ELR (cell line): ENCODE results near the gene ZNF605.
A peak's percentile ranks its signal among the peaks of the same experiment; 100 is the strongest.
"Not testable (repeated sequence)": the region's sequence is repeated elsewhere in the genome, so short reads cannot be mapped to it uniquely, and the experiment has no call there.

Source experiments
- DNase-seq: peaks from one replicate; pipeline ENCODE4 v3.0.0-alpha.2; 2015; ENCODE audit warnings: low read depth

ZNF605 gene

DNA sequence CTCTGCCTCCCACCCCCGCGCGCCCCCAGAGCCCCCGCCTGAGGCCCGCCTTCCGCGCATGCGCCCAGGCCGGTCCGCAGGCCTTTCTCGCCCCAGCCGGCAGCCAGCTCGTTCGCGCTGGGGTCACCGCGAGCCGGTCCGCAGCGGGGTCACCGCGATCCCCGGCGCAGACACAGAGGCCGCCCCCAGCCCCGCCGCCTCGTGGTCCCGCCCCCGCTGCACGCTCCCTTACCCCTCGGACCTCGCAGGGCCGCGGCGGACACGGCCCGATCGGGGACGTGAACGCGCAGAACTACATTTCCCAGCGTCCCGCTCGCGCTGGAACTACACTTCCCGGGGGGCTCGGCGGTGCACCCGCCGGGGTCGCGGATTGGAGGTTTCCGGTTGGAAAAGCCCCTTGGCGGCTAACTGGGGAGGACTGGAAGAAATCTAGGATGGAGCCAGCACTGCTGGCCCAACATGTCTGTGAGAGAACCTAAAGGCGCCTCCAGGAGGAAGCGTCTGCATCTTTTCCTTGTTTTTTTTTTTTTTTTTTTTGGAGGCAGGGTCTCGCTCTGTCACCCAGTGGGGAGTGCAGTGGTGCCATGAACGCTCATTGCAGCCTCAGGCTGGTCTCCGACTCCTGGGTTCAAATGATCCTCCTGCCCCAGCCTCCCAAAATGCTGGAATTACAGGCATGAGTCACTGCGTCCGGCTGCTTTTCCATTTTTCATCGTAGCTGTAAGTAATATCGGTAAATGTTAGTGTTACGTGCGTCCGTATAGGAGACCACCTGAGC lies at the start of gene ZNF605:
Gene ZNF605 (minus strand): TSS at position 296 of the 778 bp plus-strand sequence. CDS start 10,671 bp downstream, outside the sequence.
- DNase-seq, result peak; percentile 91

GRCh38 chr12:132998741-132999140 lies 42.6 kb upstream of the ZNF605 start:
- no peak for DNase-seq

DNA sequence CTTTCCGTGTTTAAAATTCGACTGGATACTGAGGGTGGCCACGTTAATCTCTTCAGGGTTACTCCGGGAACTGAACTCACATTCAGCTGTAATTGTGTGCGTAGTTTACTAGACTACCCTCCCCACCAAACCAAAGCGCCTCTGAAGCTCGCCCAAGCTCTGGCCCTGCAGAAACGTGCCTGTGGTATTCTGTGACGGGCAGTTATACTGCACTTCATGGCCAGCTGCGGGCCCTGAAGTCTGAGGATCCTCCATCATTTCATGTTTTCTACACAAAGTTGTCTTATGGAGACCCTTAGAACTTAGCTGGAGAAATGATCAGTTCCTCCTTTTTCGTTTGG lies 30.7 kb upstream of the ZNF605 start:
- peak; percentile 31 for DNase-seq

DNA sequence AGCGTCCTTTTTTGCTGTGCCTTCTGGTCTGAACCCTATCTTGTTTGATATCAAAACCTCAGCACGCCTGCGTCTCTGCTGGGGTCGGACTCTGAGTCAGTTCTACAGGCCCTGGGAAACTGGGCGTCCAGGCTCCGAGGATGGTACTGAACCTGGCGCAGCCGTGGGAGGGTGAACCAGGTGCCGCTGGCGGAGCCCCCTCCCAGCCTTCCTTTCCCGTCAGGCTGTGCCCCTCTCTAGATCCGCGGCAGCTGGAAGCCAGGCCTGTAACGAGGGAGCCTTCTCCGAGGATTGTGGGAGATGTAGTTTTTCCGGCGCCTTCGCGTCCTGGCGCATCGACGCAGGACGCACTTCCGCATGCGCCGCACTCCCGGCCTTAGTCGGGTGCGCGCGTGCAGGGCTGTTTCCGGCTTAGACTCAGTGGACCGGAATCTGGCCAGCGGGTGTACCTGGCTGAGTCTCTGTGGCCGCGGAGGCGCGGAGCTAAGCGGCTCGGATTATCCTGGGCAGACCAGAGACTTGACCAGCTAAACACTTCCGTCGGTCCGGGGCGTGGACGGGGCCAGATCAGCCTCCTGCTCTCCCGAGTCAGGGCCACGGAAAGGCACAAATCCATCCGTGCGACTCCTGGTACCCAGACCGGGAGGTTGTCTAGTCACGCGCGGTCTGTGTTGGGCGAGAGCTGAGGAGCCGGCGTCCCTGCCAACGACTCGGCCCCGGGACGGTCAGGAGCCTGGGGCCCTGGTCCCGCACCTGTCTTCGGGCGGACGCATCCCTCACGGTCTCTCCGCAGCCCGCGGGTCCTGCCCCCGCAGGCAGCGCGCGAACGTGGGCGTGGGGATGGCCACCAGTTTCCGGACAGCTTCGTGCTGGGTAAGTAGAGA lies 30.1 kb upstream of the ZNF605 start, which contains the start of gene ZNF26:
Gene ZNF26 (plus strand): TSS at position 367 of the 884 bp plus-strand sequence. CDS start 474 bp downstream, at position 841.
- peak; percentile 94 for DNase-seq

DNA sequence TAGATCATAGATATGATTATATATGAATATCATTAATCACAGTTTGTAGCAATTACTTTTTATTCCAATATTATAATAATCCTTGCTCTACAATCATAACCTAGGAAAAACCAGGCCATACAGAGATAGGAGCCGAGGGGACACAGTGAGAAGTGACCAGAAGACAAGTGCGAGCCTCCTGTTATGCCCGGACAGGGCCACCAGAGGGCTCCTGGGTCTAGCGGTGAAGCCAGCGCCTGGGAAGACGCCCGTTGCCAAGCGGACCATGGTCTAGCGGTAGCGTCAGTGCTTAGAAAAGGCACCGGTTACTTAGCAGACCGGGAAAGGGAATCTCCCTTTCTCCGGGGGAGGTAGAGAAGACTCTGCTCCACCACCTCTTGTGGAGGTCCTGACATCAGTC lies 20.8 kb upstream of the ZNF605 start:
- peak; percentile 15 for DNase-seq

- no peak for DNase-seq
Measured at GRCh38 chr12:132972374-132972773, 16.3 kb upstream of the ZNF605 start.

DNA sequence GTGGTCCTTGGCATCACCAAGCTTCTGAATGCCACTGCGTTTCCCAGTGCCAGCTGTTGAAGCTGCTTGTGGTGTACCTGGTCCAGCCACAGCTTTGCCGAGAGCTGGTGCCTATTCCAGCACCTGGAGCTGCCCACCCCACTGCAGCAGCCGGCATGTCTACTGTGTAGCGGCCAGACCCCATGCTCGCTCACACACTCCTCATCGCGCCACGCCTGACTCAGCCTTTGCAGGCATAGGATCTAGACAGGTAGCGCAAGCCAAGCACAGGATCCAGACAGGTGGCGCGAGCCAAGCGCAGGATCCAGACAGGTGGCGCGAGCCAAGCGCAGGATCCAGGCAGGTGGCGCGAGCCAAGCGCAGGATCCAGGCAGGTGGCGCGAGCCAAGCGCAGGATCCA lies 11.6 kb upstream of the ZNF605 start:
- DNase-seq, result no peak

DNA sequence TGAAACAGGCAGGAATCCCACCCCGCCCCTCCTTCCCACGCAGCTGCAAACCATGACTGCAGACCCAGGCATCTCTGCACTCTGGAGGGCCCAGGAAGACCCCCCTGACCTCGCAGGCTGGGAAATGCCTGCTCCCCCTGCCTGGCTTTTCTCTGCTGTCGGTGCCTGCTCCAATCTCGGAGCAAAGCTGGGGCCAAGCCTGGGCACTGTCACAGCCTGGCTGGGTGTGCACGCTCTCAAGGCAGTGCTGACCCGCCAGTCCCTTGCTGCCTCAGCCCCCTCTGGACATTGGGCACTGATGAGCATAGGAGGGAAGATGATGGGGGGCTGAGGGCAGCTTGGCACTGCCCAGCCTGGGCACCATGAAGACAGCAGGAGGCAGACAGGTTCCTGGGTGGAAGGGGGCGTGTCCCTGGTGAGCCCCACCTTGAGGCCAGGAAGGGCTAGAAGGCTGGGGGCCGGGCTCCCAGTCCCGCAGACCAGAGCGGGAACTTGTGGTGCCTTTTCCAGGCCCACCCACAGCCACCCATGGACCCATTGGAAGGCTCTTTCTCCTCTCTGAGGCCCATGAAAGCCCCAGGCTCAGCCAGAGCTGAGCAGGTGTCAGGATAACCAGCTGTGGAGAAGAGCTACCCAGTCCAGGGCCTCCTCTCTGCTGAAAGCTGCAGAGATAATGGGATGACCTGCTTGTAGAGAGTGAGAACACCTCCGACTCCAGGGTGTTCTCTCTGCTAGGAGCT lies 10.7 kb upstream of the ZNF605 start:
- DNase-seq, result no peak

- no peak for DNase-seq
Measured at GRCh38 chr12:132965796-132966195, 9.7 kb upstream of the ZNF605 start.

DNA sequence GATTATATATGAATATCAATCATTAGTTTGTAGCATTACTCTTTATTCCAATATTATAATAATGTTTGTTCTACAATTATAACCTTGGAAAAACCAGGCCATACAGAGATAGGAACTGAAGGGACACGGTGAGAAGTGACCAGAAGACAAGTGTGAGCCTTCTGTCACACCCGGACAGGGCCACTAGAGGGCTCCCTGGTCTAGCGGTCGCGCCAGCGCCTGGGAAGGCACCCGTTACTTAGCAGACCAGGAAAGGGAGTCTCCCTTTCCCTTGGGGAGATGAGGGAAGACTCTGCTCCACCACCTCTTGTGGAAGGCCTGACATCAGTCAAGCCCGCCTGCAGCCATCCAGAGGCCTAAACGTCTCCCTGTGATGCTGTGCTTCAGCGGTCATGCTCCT lies 7.8 kb upstream of the ZNF605 start:
- DNase-seq, result not testable (repeated sequence)

DNA sequence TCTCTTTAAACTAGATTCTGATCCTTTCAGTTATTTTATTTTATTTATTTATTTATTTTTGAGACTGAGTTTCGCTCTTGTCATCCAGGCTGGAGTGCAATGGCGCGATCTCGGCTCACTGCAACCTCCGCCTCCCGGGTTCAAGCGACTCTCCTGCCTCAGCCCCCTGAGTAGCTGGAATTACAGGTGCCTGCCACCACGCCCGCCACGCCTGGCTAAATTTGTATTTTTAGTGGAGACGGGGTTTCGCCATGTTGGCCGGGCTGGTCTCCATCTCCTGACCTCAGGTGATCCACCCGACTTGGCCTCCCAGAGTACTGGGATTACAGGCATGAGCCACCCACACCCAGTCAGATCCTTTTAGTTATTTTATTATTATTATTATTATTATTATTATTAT lies 5.7 kb upstream of the ZNF605 start:
- DNase-seq, result not testable (repeated sequence)

- DNase-seq, result peak; percentile 74
Measured at GRCh38 chr12:132955094-132956010, 754 bp downstream of the ZNF605 start.

DNA sequence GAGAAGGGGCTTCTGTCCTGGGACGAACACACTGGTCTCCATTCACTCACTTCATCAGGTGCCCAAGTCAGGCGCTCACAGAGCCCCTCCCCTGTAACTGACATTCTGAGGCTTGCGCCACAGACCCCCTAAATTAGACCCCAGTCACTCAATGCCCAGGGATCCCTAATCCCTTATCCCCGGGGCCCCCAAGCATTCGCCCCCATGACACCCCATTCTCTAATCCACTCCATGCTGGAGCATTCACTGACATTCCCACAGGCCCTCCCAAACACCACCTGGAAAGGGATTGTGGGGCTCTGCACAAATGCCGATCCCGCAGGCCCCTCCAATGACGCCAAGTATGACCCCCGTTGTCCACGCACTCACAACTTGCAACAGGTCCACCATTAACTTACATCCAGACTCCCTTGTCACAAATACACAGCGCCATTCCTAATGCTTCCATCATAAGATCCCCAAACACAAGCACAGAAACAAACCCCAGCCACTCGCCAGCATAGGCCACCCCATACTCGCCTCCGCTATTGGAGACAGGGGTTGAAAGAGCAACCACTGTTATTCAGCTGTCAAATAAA lies 1.5 kb downstream of the ZNF605 start:
- peak; percentile 32 for DNase-seq

DNA sequence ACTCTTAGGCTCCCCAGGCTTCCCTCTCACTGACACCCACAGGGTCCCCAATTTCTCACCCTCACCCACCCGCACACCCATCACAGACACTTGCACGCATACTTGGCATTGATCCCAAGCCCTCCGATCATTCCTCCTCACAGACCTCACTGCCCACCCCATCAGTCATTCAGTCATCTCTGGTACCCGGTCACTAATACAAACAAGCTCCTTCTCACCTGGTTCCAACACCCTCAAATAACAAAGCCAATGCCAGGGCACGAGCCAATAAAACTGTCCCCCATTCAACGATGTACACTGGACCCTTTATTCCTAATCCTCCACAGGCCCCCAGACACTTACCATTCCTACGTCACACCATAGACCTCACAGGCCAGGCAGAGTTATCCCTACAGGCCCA lies 2.3 kb downstream of the ZNF605 start:
- no peak for DNase-seq

DNA sequence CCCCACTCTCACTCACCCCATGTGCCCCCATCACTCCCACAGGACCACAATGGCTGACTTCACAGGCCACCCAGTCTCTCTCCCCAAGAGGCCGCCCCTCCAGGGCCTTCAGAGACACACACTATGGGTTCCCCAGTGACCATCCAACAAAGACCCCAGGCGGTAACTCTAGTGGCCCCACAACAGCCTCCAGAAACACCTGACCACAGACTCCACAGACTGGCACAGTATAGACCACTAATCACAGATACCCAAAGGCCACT lies 3.0 kb downstream of the ZNF605 start:
- DNase-seq, result no peak

- no peak for DNase-seq
Measured at GRCh38 chr12:132952371-132953162, 3.5 kb downstream of the ZNF605 start.

DNA sequence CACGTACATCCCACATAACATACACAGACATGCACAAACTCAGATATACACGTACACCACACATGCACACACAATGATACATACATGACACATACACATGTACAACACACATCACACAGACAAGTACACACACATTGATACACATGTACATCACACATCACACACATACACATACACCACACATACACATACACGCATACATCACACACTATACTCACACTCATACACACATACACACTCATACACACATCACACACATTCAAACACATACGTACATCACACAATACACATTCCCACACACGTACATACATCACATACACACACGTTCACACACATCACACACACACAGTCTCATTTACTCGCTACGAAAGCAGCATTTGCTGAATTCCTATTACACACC lies 4.5 kb downstream of the ZNF605 start:
- no peak for DNase-seq

DNA sequence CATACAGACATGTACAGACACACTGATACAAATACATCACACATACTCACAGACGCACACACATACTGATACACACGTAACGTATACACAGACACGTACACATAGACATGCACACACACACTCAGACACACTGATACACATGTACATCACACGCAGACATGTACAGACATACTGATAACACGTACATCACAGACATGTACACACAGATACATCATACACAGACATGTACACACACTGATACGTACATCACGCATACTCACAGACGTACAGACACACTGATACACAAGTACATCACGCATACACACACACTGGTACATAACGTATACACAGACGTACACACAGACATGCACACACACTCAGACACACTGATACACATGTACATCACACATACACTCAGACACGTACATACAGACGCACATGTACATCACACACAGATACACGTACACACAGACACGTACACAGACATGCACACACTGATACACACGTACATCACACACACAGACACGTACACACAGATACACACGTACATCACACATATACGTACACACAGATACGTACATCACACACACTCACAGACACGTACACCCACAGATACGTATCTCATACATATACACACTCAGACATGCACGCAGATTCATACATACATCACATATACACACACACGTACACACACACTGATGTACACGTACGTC lies 5.1 kb downstream of the ZNF605 start:
- no peak for DNase-seq

- no peak for DNase-seq
Measured at GRCh38 chr12:132949936-132950837, 5.9 kb downstream of the ZNF605 start.
